Muscle layer of duodenum (tissue), 2 donors: ENCODE results near the gene ICA1.

Experiments used
- H3K27ac ChIP-seq: one replicate; pipeline ENCODE4 v1.7.0; 2013; ENCODE audit warnings: mild to moderate bottlenecking, low read length
- H3K27me3 ChIP-seq: one replicate; pipeline ENCODE4 v1.7.0; 2013; ENCODE audit warnings: low read depth, mild to moderate bottlenecking, control low read depth, low read length
- H3K36me3 ChIP-seq, 2 donors: one replicate each; pipeline ENCODE4 v1.7.0; 2013; ENCODE audit warnings: low read length in 2 of 2, control low read depth in 1 of 2, mild to moderate bottlenecking in 1 of 2; ENCODE audit not compliant: insufficient read depth in 2 of 2, control insufficient read depth in 1 of 2
- H3K4me1 ChIP-seq, 2 donors: one replicate each; pipeline ENCODE4 v1.7.0; 2013; ENCODE audit warnings: low read length in 2 of 2, mild to moderate bottlenecking in 2 of 2, control low read depth in 1 of 2, moderate library complexity in 1 of 2; ENCODE audit not compliant: insufficient read depth in 2 of 2, control insufficient read depth in 1 of 2
- H3K4me3 ChIP-seq, 2 donors: one replicate each; pipeline ENCODE4 v1.7.0; 2013; ENCODE audit warnings: low read length in 2 of 2, low read depth in 1 of 2, mild to moderate bottlenecking in 1 of 2
- H3K9me3 ChIP-seq, 2 donors: one replicate each; pipeline ENCODE4 v1.7.0; 2013; ENCODE audit warnings: low read length in 2 of 2, control low read depth in 1 of 2, mild to moderate bottlenecking in 1 of 2; ENCODE audit not compliant: control insufficient read depth in 1 of 2
- donor health status: healthy.

ICA1 gene

GRCh38 chr7:8220376-8221100 is 41.4 kb downstream of the ICA1 start:
- Histone ChIP-seq H3K36me3 (no peaks in the 10 kb centered on the region), H3K27ac (no peak overlapping the region), H3K4me3 (no peak overlapping the region), H3K9me3 (no peaks in the 10 kb centered on the region), H3K4me1 (peaks cover 0 to 4% of the 10 kb centered on the region in 2 donors), H3K27me3 (no peaks in the 10 kb centered on the region)

GRCh38 chr7:8217200-8218068 is 44.5 kb downstream of the ICA1 start:
- Histone ChIP-seq H3K4me1 (peaks cover 5 to 28% of the 10 kb centered on the region in 2 donors), H3K27me3 (no peaks in the 10 kb centered on the region), H3K27ac (no peak overlapping the region), H3K36me3 (no peaks in the 10 kb centered on the region), H3K4me3 (no peak overlapping the region), H3K9me3 (no peaks in the 10 kb centered on the region)

- H3K4me3 ChIP-seq: no peak overlapping the region
- no peaks in the 10 kb centered on the region for H3K9me3 ChIP-seq
- peaks cover 0 to under 1% of the 10 kb centered on the region in 2 donors for H3K36me3 ChIP-seq
- H3K4me1 ChIP-seq: peaks cover 5 to 39% of the 10 kb centered on the region in 2 donors
- no peak overlapping the region for H3K27ac ChIP-seq
- no peaks in the 10 kb centered on the region for H3K27me3 ChIP-seq
Observed at GRCh38 chr7:8216334-8216690, 45.7 kb downstream of the ICA1 start.

- peaks cover 5 to 43% of the 10 kb centered on the region in 2 donors for H3K4me1 ChIP-seq
- H3K9me3 ChIP-seq: no peaks in the 10 kb centered on the region
- H3K36me3 ChIP-seq: peaks cover 0 to 4% of the 10 kb centered on the region in 2 donors
- H3K27ac ChIP-seq: no peak overlapping the region
- H3K27me3 ChIP-seq: no peaks in the 10 kb centered on the region
- H3K4me3 ChIP-seq: no peak overlapping the region
Observed at GRCh38 chr7:8215648-8216333, 46.2 kb downstream of the ICA1 start.

- H3K4me1 ChIP-seq: peaks cover 5 to 43% of the 10 kb centered on the region in 2 donors
- H3K27ac ChIP-seq: peak overlapping the region; percentile 64
- H3K36me3 ChIP-seq: peaks cover 0 to 4% of the 10 kb centered on the region in 2 donors
- no peak overlapping the region for H3K4me3 ChIP-seq
- no peaks in the 10 kb centered on the region for H3K27me3 ChIP-seq
- no peaks in the 10 kb centered on the region for H3K9me3 ChIP-seq
Observed at GRCh38 chr7:8214244-8214824, 47.6 kb downstream of the ICA1 start.

GRCh38 chr7:8213381-8213780 is 48.6 kb downstream of the ICA1 start:
- Histone ChIP-seq H3K36me3 (peaks cover 0 to 4% of the 10 kb centered on the region in 2 donors), H3K4me3 (no peak overlapping the region), H3K9me3 (no peaks in the 10 kb centered on the region), H3K27me3 (no peaks in the 10 kb centered on the region), H3K4me1 (peaks cover 5 to 43% of the 10 kb centered on the region in 2 donors), H3K27ac (peak overlapping the region; percentile 64)

- no peak overlapping the region for H3K27ac ChIP-seq
- H3K4me3 ChIP-seq: no peak overlapping the region
- peaks cover 5 to 43% of the 10 kb centered on the region in 2 donors for H3K4me1 ChIP-seq
- no peaks in the 10 kb centered on the region for H3K27me3 ChIP-seq
- H3K9me3 ChIP-seq: no peaks in the 10 kb centered on the region
- peaks cover 0 to 4% of the 10 kb centered on the region in 2 donors for H3K36me3 ChIP-seq
Observed at GRCh38 chr7:8212638-8213037, 49.3 kb downstream of the ICA1 start.

- no peaks in the 10 kb centered on the region for H3K9me3 ChIP-seq
- peaks cover 5 to 40% of the 10 kb centered on the region in 2 donors for H3K4me1 ChIP-seq
- H3K27ac ChIP-seq: no peak overlapping the region
- H3K36me3 ChIP-seq: peaks cover 0 to 4% of the 10 kb centered on the region in 2 donors
- no peaks in the 10 kb centered on the region for H3K27me3 ChIP-seq
- H3K4me3 ChIP-seq: no peak overlapping the region
Observed at GRCh38 chr7:8211725-8212096, 50.3 kb downstream of the ICA1 start.

GRCh38 chr7:8210845-8211724 is 50.9 kb downstream of the ICA1 start:
- Histone ChIP-seq H3K9me3 (no peaks in the 10 kb centered on the region), H3K4me1 (peaks cover 5 to 40% of the 10 kb centered on the region in 2 donors), H3K27ac (no peak overlapping the region), H3K4me3 (no peak overlapping the region), H3K36me3 (peaks cover 0 to 4% of the 10 kb centered on the region in 2 donors), H3K27me3 (no peaks in the 10 kb centered on the region)

GRCh38 chr7:8209353-8209752 is 52.6 kb downstream of the ICA1 start:
- Histone ChIP-seq H3K4me3 (no peak overlapping the region), H3K9me3 (no peaks in the 10 kb centered on the region), H3K36me3 (peaks cover 0 to 4% of the 10 kb centered on the region in 2 donors), H3K27me3 (no peaks in the 10 kb centered on the region), H3K27ac (no peak overlapping the region), H3K4me1 (peaks cover 5 to 38% of the 10 kb centered on the region in 2 donors)
